Lower leg skin (tissue), 3 donors: Measurements from ENCODE around the gene ZBTB24.

Experiments
- CTCF ChIP-seq, 3 donors: fragments of 450-650 bp; IDR thresholded peaks; one replicate each; pipeline ENCODE4 v1.5.1; 2016; ENCODE audit warnings: antibody characterized with exemption in 3 of 3, mild to moderate bottlenecking in 3 of 3, moderate library complexity in 2 of 3
- POLR2A ChIP-seq, 2 donors: fragments of 450-650 bp; IDR thresholded peaks; one replicate each; pipeline ENCODE4 v1.6.1; 2016 to 2017; ENCODE audit warnings: antibody characterized with exemption in 2 of 2, mild to moderate bottlenecking in 1 of 2, moderate library complexity in 1 of 2

GRCh38 chr6:109524129-109524528, 41.1 kb upstream of the ZBTB24 start:
- TF ChIP-seq CTCF (IDR thresholded peaks at IDR 0.05) (no peak), POLR2A (IDR thresholded peaks at IDR 0.05) (no peak)
